ENCODE results near the gene CORO7.

The CORO7 gene

GRCh38 chr16:4426021-4426684 lies 9.8 kb upstream of the CORO7 start:
- H3K4me1 ChIP-seq (ENCODE audit: control insufficient read depth, low read length) = peaks cover 21% of the 10 kb centered on the region
- H4K20me1 ChIP-seq (ENCODE audit: control insufficient read depth, insufficient read depth, low read depth, low read length) = peaks cover 23% of the 10 kb centered on the region; the same call in 1 of the 2 replicates
- TF ChIP-seq, protein P1, sequence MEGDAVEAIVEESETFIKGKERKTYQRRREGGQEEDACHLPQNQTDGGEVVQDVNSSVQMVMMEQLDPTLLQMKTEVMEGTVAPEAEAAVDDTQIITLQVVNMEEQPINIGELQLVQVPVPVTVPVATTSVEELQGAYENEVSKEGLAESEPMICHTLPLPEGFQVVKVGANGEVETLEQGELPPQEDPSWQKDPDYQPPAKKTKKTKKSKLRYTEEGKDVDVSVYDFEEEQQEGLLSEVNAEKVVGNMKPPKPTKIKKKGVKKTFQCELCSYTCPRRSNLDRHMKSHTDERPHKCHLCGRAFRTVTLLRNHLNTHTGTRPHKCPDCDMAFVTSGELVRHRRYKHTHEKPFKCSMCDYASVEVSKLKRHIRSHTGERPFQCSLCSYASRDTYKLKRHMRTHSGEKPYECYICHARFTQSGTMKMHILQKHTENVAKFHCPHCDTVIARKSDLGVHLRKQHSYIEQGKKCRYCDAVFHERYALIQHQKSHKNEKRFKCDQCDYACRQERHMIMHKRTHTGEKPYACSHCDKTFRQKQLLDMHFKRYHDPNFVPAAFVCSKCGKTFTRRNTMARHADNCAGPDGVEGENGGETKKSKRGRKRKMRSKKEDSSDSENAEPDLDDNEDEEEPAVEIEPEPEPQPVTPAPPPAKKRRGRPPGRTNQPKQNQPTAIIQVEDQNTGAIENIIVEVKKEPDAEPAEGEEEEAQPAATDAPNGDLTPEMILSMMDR (IDR thresholded peaks at IDR 0.05; ENCODE audit: low read depth, low read length, poor library complexity, severe bottlenecking) = no peak
- TF ChIP-seq EZH2phosphoT487 (IDR thresholded peaks at IDR 0.05; ENCODE audit: borderline replicate concordance, low read length) = no peak
- peak overlapping the region; percentile 97 for H3K4me3 ChIP-seq (ENCODE audit: low read length)
- peaks cover 50% of the 10 kb centered on the region for H3K36me3 ChIP-seq (ENCODE audit: control insufficient read depth, low read length)
- H3K9me3 ChIP-seq (ENCODE audit: control insufficient read depth, insufficient read depth, low read length) = no peaks in the 10 kb centered on the region
- no peaks in the 10 kb centered on the region for H3F3A ChIP-seq (ENCODE audit: control insufficient read depth, insufficient read depth)
- H3K79me2 ChIP-seq (ENCODE audit: control insufficient read depth, low read length) = peaks cover 60% of the 10 kb centered on the region
- H3K27me3 ChIP-seq (ENCODE audit: control insufficient read depth, low read length) = no peaks in the 10 kb centered on the region
- peak overlapping the region; percentile 81 for H3K27ac ChIP-seq (ENCODE audit: low read depth, low read length)
- H3K4me2 ChIP-seq (ENCODE audit: low read length) = peak overlapping the region; percentile 92
- H3K9me2 ChIP-seq (replicated peaks; ENCODE audit: control insufficient read depth, low read length) = no peaks in the 10 kb centered on the region

- Histone ChIP-seq H3K9me3 (ENCODE audit: control insufficient read depth, insufficient read depth, low read length) (no peaks in the 10 kb centered on the region), H4K20me1 (ENCODE audit: control insufficient read depth, insufficient read depth, low read depth, low read length) (peaks cover 23% of the 10 kb centered on the region; the same call in 1 of the 2 replicates), H3K4me3 (ENCODE audit: low read length) (peak within 1 kb of the TSS; percentile 97), H3K9me2 (replicated peaks; ENCODE audit: control insufficient read depth, low read length) (no peaks in the 10 kb centered on the region), H3K27ac (ENCODE audit: low read depth, low read length) (peak within 1 kb of the TSS; percentile 81), H3K79me2 (ENCODE audit: control insufficient read depth, low read length) (peaks cover 54% of the 10 kb centered on the region), H3K36me3 (ENCODE audit: control insufficient read depth, low read length) (peaks cover 45% of the 10 kb centered on the region), H3K27me3 (ENCODE audit: control insufficient read depth, low read length) (no peaks in the 10 kb centered on the region), H3K4me1 (ENCODE audit: control insufficient read depth, low read length) (peaks cover 21% of the 10 kb centered on the region), H3F3A (ENCODE audit: control insufficient read depth, insufficient read depth) (no peaks in the 10 kb centered on the region), H3K4me2 (ENCODE audit: low read length) (peak within 1 kb of the TSS; percentile 92)
- TF ChIP-seq, protein P1 (IDR thresholded peaks at IDR 0.05; ENCODE audit: low read depth, low read length, poor library complexity, severe bottlenecking) = no peak
- no peak for TF ChIP-seq EZH2phosphoT487 (IDR thresholded peaks at IDR 0.05; ENCODE audit: borderline replicate concordance, low read length)
These were observed 9.1 kb upstream of the CORO7 start, which contains the start of gene DNAJA3 for GRCh38 chr16:4425378-4426020. Gene DNAJA3 (plus strand): TSS chr16:4425868. CDS start chr16:4425882, 14 bp downstream.

- Histone ChIP-seq H3K9me3 (ENCODE audit: control insufficient read depth, insufficient read depth, low read length) (no peaks in the 10 kb centered on the region), H4K20me1 (ENCODE audit: control insufficient read depth, insufficient read depth, low read depth, low read length) (no peaks in the 10 kb centered on the region), H3K27me3 (ENCODE audit: control insufficient read depth, low read length) (no peaks in the 10 kb centered on the region), H3K4me1 (ENCODE audit: control insufficient read depth, low read length) (peaks cover 14% of the 10 kb centered on the region), H3K36me3 (ENCODE audit: control insufficient read depth, low read length) (no peaks in the 10 kb centered on the region; the same call in 1 of the 2 replicates), H3K9me2 (replicated peaks; ENCODE audit: control insufficient read depth, low read length) (no peaks in the 10 kb centered on the region), H3K27ac (ENCODE audit: low read depth, low read length) (no peak overlapping the region), H3K4me3 (ENCODE audit: low read length) (no peak overlapping the region), H3K79me2 (ENCODE audit: control insufficient read depth, low read length) (peaks cover 13% of the 10 kb centered on the region), H3K4me2 (ENCODE audit: low read length) (no peak overlapping the region), H3F3A (ENCODE audit: control insufficient read depth, insufficient read depth) (no peaks in the 10 kb centered on the region; the same call in 1 of the 2 replicates)
- TF ChIP-seq, protein P1 (IDR thresholded peaks at IDR 0.05; ENCODE audit: low read depth, low read length, poor library complexity, severe bottlenecking) = no peak
- TF ChIP-seq EZH2phosphoT487 (IDR thresholded peaks at IDR 0.05; ENCODE audit: borderline replicate concordance, low read length) = no peak
These were observed 4.2 kb upstream of the CORO7 start for GRCh38 chr16:4420505-4421105.

Data from DOHH2 (cell line).